ENCODE data around the gene SLC35E1.

- no peak for TF ChIP-seq POLR2AphosphoS5 (IDR thresholded peaks at IDR 0.05; ENCODE audit: low read depth, low read length)
- TF ChIP-seq, protein P1, sequence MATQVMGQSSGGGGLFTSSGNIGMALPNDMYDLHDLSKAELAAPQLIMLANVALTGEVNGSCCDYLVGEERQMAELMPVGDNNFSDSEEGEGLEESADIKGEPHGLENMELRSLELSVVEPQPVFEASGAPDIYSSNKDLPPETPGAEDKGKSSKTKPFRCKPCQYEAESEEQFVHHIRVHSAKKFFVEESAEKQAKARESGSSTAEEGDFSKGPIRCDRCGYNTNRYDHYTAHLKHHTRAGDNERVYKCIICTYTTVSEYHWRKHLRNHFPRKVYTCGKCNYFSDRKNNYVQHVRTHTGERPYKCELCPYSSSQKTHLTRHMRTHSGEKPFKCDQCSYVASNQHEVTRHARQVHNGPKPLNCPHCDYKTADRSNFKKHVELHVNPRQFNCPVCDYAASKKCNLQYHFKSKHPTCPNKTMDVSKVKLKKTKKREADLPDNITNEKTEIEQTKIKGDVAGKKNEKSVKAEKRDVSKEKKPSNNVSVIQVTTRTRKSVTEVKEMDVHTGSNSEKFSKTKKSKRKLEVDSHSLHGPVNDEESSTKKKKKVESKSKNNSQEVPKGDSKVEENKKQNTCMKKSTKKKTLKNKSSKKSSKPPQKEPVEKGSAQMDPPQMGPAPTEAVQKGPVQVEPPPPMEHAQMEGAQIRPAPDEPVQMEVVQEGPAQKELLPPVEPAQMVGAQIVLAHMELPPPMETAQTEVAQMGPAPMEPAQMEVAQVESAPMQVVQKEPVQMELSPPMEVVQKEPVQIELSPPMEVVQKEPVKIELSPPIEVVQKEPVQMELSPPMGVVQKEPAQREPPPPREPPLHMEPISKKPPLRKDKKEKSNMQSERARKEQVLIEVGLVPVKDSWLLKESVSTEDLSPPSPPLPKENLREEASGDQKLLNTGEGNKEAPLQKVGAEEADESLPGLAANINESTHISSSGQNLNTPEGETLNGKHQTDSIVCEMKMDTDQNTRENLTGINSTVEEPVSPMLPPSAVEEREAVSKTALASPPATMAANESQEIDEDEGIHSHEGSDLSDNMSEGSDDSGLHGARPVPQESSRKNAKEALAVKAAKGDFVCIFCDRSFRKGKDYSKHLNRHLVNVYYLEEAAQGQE (IDR thresholded peaks at IDR 0.05; ENCODE audit: low read depth), result no peak
These were observed 9.1 kb upstream of the SLC35E1 start for GRCh38 chr19:16581145-16581970.
